ENCODE data around the gene CAAP1. TPM values are rescaled to one million over a fixed set of nuclear protein-coding genes. Genes with fewer than 3 reads are reported as not detected.
A peak's percentile ranks its signal among the peaks of the same experiment; 100 is the strongest.

CAAP1 gene
- total and polyA plus RNA-seq, 2 of the 13 experiments (the other 11 are each of a cell fraction or from before 2014, with no cell fraction given), result 10.9 to 40.2 TPM

DNA sequence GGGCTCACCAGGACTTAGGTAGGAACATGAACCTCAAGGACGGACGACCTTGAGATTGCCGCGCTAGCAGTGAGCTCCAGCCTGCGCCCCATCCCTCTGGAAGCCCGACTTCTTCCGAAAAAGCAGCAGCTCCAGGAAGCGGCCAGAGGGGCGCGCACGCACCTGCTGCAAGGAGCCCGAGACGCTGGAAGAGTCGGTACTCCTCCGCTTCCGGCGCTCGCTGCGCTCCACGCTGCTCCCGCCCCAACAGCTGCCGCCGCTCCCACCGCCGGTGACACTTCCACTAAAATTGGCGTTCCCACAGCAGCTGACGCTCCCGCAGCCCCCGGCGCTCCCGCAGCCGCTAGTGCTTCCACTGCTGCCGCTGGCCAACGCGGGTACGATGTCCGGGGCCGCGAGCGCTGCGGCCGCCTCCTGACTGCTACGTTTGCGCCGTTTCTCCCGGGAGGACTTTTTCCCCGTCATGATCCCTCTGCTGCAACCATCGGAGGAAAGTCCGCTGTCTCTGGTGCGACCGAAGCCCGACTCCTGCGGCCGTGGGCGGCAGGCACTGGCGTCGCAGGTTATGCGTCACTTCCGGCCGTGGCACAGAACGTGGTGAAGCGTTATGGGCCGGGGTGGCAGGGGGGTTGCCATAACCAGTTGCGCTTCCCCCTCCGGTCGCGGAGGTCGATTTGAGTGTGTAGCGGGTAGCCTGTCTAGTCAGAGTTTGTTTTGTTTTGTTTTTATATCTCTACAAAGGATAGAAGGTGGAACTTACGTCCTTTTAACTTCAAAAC lies at the start of gene CAAP1 (continued):
- peak; percentile 69; the same call in 1 of the 2 replicates for TF ChIP-seq NFKBIZ (CRISPR knock-in tag; IDR thresholded peaks at IDR 0.05)
- TF ChIP-seq, protein P1, sequence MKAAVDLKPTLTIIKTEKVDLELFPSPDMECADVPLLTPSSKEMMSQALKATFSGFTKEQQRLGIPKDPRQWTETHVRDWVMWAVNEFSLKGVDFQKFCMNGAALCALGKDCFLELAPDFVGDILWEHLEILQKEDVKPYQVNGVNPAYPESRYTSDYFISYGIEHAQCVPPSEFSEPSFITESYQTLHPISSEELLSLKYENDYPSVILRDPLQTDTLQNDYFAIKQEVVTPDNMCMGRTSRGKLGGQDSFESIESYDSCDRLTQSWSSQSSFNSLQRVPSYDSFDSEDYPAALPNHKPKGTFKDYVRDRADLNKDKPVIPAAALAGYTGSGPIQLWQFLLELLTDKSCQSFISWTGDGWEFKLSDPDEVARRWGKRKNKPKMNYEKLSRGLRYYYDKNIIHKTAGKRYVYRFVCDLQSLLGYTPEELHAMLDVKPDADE (CRISPR knock-in tag; IDR thresholded peaks at IDR 0.05), result no peak
- TF ChIP-seq HDAC2 (CRISPR knock-in tag; IDR thresholded peaks at IDR 0.05), result peak; percentile 82
- TF ChIP-seq, protein P2, sequence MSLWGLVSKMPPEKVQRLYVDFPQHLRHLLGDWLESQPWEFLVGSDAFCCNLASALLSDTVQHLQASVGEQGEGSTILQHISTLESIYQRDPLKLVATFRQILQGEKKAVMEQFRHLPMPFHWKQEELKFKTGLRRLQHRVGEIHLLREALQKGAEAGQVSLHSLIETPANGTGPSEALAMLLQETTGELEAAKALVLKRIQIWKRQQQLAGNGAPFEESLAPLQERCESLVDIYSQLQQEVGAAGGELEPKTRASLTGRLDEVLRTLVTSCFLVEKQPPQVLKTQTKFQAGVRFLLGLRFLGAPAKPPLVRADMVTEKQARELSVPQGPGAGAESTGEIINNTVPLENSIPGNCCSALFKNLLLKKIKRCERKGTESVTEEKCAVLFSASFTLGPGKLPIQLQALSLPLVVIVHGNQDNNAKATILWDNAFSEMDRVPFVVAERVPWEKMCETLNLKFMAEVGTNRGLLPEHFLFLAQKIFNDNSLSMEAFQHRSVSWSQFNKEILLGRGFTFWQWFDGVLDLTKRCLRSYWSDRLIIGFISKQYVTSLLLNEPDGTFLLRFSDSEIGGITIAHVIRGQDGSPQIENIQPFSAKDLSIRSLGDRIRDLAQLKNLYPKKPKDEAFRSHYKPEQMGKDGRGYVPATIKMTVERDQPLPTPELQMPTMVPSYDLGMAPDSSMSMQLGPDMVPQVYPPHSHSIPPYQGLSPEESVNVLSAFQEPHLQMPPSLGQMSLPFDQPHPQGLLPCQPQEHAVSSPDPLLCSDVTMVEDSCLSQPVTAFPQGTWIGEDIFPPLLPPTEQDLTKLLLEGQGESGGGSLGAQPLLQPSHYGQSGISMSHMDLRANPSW (CRISPR knock-in tag; IDR thresholded peaks at IDR 0.05; ENCODE audit: borderline replicate concordance), result peak; percentile 36; the same call in 1 of the 2 replicates
- TF ChIP-seq RAD51 (IDR thresholded peaks at IDR 0.05; ENCODE audit: borderline replicate concordance), result no peak
- TF ChIP-seq TARDBP (CRISPR knock-in tag; IDR thresholded peaks at IDR 0.05), result peak; percentile 91
- peak; percentile 33; the same call in 1 of the 2 replicates for TF ChIP-seq ZNF138 (CRISPR knock-in tag; IDR thresholded peaks at IDR 0.05; ENCODE audit: low read depth)
- no peak for TF ChIP-seq HNRNPL (IDR thresholded peaks at IDR 0.05; ENCODE audit: low read depth, low read length)
- peak; percentile 86; the same call in 1 of the 2 replicates for TF ChIP-seq ZZZ3 (CRISPR knock-in tag; IDR thresholded peaks at IDR 0.05; ENCODE audit: borderline replicate concordance)
- TF ChIP-seq, protein P3, sequence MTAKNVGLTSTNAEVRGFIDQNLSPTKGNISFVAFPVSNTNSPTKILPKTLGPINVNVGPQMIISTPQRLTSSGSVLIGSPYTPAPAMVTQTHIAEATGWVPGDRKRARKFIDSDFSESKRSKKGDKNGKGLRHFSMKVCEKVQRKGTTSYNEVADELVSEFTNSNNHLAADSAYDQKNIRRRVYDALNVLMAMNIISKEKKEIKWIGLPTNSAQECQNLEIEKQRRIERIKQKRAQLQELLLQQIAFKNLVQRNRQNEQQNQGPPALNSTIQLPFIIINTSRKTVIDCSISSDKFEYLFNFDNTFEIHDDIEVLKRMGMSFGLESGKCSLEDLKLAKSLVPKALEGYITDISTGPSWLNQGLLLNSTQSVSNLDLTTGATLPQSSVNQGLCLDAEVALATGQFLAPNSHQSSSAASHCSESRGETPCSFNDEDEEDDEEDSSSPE (CRISPR knock-in tag; IDR thresholded peaks at IDR 0.05), result no peak; the same call in none of the 2 replicates
- TF ChIP-seq ZNF878 (CRISPR knock-in tag; IDR thresholded peaks at IDR 0.05), result peak; percentile 70; the same call in 1 of the 2 replicates
- TF ChIP-seq KLF11 (CRISPR knock-in tag; IDR thresholded peaks at IDR 0.05), result peak; percentile 90
- TF ChIP-seq ZNF670 (CRISPR knock-in tag; IDR thresholded peaks at IDR 0.05; ENCODE audit: borderline replicate concordance), result no peak; the same call in 1 of the 2 replicates
- TF ChIP-seq, protein P4, sequence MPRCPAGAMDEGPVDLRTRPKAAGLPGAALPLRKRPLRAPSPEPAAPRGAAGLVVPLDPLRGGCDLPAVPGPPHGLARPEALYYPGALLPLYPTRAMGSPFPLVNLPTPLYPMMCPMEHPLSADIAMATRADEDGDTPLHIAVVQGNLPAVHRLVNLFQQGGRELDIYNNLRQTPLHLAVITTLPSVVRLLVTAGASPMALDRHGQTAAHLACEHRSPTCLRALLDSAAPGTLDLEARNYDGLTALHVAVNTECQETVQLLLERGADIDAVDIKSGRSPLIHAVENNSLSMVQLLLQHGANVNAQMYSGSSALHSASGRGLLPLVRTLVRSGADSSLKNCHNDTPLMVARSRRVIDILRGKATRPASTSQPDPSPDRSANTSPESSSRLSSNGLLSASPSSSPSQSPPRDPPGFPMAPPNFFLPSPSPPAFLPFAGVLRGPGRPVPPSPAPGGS (CRISPR knock-in tag; IDR thresholded peaks at IDR 0.05), result peak; percentile 93
- peak; percentile 19; the same call in 1 of the 2 replicates for TF ChIP-seq ZNF12 (CRISPR knock-in tag; IDR thresholded peaks at IDR 0.05)
- TF ChIP-seq, protein P5, sequence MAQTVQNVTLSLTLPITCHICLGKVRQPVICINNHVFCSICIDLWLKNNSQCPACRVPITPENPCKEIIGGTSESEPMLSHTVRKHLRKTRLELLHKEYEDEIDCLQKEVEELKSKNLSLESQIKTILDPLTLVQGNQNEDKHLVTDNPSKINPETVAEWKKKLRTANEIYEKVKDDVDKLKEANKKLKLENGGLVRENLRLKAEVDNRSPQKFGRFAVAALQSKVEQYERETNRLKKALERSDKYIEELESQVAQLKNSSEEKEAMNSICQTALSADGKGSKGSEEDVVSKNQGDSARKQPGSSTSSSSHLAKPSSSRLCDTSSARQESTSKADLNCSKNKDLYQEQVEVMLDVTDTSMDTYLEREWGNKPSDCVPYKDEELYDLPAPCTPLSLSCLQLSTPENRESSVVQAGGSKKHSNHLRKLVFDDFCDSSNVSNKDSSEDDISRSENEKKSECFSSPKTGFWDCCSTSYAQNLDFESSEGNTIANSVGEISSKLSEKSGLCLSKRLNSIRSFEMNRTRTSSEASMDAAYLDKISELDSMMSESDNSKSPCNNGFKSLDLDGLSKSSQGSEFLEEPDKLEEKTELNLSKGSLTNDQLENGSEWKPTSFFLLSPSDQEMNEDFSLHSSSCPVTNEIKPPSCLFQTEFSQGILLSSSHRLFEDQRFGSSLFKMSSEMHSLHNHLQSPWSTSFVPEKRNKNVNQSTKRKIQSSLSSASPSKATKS (CRISPR knock-in tag; IDR thresholded peaks at IDR 0.05), result no peak
- no peak for TF ChIP-seq HMG20A (CRISPR knock-in tag; IDR thresholded peaks at IDR 0.05; ENCODE audit: borderline replicate concordance)
- no peak for TF ChIP-seq U2AF1 (optimal IDR thresholded peaks at IDR 0.05; ENCODE audit: low read depth, low read length)
- no peak for TF ChIP-seq ZC3H4 (CRISPR knock-in tag; IDR thresholded peaks at IDR 0.05; ENCODE audit: borderline replicate concordance)
- TF ChIP-seq, protein P6, sequence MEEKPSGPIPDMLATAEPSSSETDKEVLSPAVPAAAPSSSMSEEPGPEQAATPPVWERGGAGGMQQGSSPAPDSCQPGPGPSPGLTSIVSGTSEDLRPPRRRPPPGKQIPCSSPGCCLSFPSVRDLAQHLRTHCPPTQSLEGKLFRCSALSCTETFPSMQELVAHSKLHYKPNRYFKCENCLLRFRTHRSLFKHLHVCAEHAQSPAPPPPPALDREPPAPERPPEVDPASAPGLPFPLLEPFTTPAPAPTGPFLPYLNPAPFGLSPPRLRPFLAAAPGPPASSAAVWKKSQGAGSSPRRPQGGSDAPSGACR (CRISPR knock-in tag; IDR thresholded peaks at IDR 0.05), result peak; percentile 97
